Mesendoderm (in vitro differentiated cells): ENCODE data around the gene CCL8. TPM values are rescaled to one million over a fixed set of nuclear protein-coding genes. Genes with fewer than 3 reads are reported as not detected.

Experiments
- DNase-seq: peaks from one replicate; pipeline ENCODE4 v3.0.0; 2013
- H2AK5ac ChIP-seq: 2 replicates; pipeline ENCODE4 v1.6.1; 2013; ENCODE audit warnings: low read length, inconsistent platforms
- H2BK120ac ChIP-seq: 2 replicates; pipeline ENCODE4 v1.6.1; 2013; ENCODE audit warnings: low read depth, mild to moderate bottlenecking, low read length, moderate library complexity, mixed read lengths
- H2BK15ac ChIP-seq: replicated peaks from 2 replicates; pipeline ENCODE4 v1.6.1; 2013; ENCODE audit warnings: low read depth, mild to moderate bottlenecking, moderate library complexity
- H2BK5ac ChIP-seq: 2 replicates; pipeline ENCODE4 v1.6.1; 2013; ENCODE audit warnings: low read length, inconsistent platforms
- H3K18ac ChIP-seq: 2 replicates; pipeline ENCODE4 v1.6.1; 2013; ENCODE audit warnings: mild to moderate bottlenecking, low read length, mixed read lengths
- H3K23ac ChIP-seq: one replicate; pipeline ENCODE4 v1.6.1; 2013; ENCODE audit warnings: low read length
- H3K27ac ChIP-seq: 2 replicates; pipeline ENCODE4 v1.5.1; 2013; ENCODE audit warnings: low read depth, mild to moderate bottlenecking, inconsistent platforms, low read length, moderate library complexity
- H3K27me3 ChIP-seq: 2 replicates; pipeline ENCODE4 v1.6.1; 2013; ENCODE audit warnings: low read length, control low read depth, mild to moderate bottlenecking, inconsistent platforms; ENCODE audit not compliant: insufficient read depth, poor library complexity
- H3K36me3 ChIP-seq: 2 replicates; pipeline ENCODE4 v1.6.1; 2013; ENCODE audit warnings: low read length, inconsistent platforms; ENCODE audit not compliant: control insufficient read depth, insufficient read depth
- H3K4ac ChIP-seq: one replicate; pipeline ENCODE4 v1.6.1; 2013; ENCODE audit warnings: low read depth, mild to moderate bottlenecking, low read length, moderate library complexity
- H3K4me1 ChIP-seq: 2 replicates; pipeline ENCODE4 v1.6.1; 2013; ENCODE audit warnings: low read depth, low read length, inconsistent platforms; ENCODE audit not compliant: control insufficient read depth
- H3K4me2 ChIP-seq: 2 replicates; pipeline ENCODE4 v1.6.1; 2013; ENCODE audit warnings: low read length
- H3K4me3 ChIP-seq: 2 replicates; pipeline ENCODE4 v1.5.1; 2013; ENCODE audit warnings: mild to moderate bottlenecking, low read length
- H3K56ac ChIP-seq: one replicate; pipeline ENCODE4 v1.6.1; 2013; ENCODE audit warnings: low read length
- H3K79me1 ChIP-seq: 2 replicates; pipeline ENCODE4 v1.6.1; 2013; ENCODE audit warnings: low read length, inconsistent platforms
- H3K79me2 ChIP-seq: 2 replicates; pipeline ENCODE4 v1.6.1; 2013; ENCODE audit warnings: mild to moderate bottlenecking, low read length; ENCODE audit not compliant: control insufficient read depth, insufficient read depth
- H3K9ac ChIP-seq: 2 replicates; pipeline ENCODE4 v1.6.1; 2013; ENCODE audit warnings: low read length, inconsistent platforms
- H4K5ac ChIP-seq: one replicate; pipeline ENCODE4 v1.6.1; 2013; ENCODE audit warnings: low read length
- H4K8ac ChIP-seq: one replicate; pipeline ENCODE4 v1.6.1; 2013; ENCODE audit warnings: low read depth, mild to moderate bottlenecking, control low read depth, low read length, moderate library complexity
- WGBS: extraction: QIAGEN DNeasy Blood & Tissue Kit; methylation state at CpG from one replicate; pipeline ENCODE4 v1.1.7; 2013; ENCODE audit warnings: low lambda C conversion rate, missing lambda C conversion rate; ENCODE audit not compliant: insufficient coverage; ENCODE audit errors: extremely low coverage; 5-methylcytosine and 5-hydroxymethylcytosine counted together
- polyA plus RNA-seq, 2 experiments: library from polyadenylated mRNA; stranded (reverse); fragments of 200-250 nt; gene quantifications; one replicate each; pipeline ENCODE4 v1.2.3, GENCODE V29; 2013

Gene CCL8
- not detected for polyA plus RNA-seq (2013, experiment 1 of 2)
- polyA plus RNA-seq (2013, experiment 2 of 2): not detected

DNA sequence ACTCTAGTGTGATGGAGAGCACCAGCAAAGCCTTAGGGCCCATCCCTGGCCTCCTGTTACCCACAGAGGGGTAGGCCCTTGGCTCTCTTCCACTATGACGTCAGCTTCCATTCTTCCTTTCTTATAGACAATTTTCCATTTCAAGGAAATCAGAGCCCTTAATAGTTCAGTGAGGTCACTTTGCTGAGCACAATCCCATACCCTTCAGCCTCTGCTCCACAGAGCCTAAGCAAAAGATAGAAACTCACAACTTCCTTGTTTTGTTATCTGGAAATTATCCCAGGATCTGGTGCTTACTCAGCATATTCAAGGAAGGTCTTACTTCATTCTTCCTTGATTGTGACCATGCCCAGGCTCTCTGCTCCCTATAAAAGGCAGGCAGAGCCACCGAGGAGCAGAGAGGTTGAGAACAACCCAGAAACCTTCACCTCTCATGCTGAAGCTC, at the start of gene CCL8:
TSS of gene CCL8 (plus strand) at position 397 of the 445 bp plus-strand sequence. CDS start 67 bp downstream, outside the sequence.
- no peak within 1 kb of the TSS for H2BK15ac ChIP-seq
- H3K27ac ChIP-seq: no peak within 1 kb of the TSS
- no peak within 1 kb of the TSS for H4K5ac ChIP-seq
- H3K18ac ChIP-seq: no peak within 1 kb of the TSS
- no peak for DNase-seq
- no peaks in the 10 kb centered on the region for H3K27me3 ChIP-seq
- H3K4me1 ChIP-seq: no peaks in the 10 kb centered on the region
- WGBS: no CpG with 5 or more reads among the region's 2 CpGs
- H3K79me1 ChIP-seq: no peaks in the 10 kb centered on the region
- H3K56ac ChIP-seq: no peak within 1 kb of the TSS
- no peak within 1 kb of the TSS for H2AK5ac ChIP-seq
- no peak within 1 kb of the TSS for H3K4ac ChIP-seq
- no peak within 1 kb of the TSS for H4K8ac ChIP-seq
- no peak within 1 kb of the TSS for H3K4me3 ChIP-seq
- H3K36me3 ChIP-seq: no peaks in the 10 kb centered on the region
- no peak within 1 kb of the TSS for H2BK120ac ChIP-seq
- no peak within 1 kb of the TSS for H3K9ac ChIP-seq
- H3K79me2 ChIP-seq: no peaks in the 10 kb centered on the region
- no peak within 1 kb of the TSS for H3K23ac ChIP-seq
- H2BK5ac ChIP-seq: no peak within 1 kb of the TSS
- no peak within 1 kb of the TSS for H3K4me2 ChIP-seq

DNA sequence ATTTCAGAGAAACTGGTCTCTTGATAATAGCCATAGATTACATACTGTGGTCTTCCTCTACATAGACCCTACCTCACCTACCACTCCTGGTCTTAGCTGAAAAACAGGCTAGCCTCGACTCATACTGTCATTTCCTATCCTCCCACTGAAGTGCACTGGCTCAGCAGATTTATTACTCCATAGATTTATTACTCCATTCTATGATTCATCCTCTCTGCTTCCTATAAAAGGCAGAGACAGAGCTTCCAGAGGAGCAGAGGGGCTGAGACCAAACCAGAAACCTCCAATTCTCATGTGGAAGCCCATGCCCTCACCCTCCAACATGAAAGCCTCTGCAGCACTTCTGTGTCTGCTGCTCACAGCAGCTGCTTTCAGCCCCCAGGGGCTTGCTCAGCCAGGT, 49.3 kb upstream of the CCL8 start, which contains the start of gene CCL7:
TSS of gene CCL7 (plus strand) at position 253 of the 400 bp plus-strand sequence. CDS start at position 323, 70 bp downstream.
- H4K5ac ChIP-seq: no peak within 1 kb of the TSS
- no peaks in the 10 kb centered on the region for H3K79me1 ChIP-seq
- no peak within 1 kb of the TSS for H2BK120ac ChIP-seq
- no peak within 1 kb of the TSS for H4K8ac ChIP-seq
- no peak within 1 kb of the TSS for H3K23ac ChIP-seq
- no peak within 1 kb of the TSS for H3K18ac ChIP-seq
- H3K4me2 ChIP-seq: no peak within 1 kb of the TSS
- DNase-seq: no peak
- no peak within 1 kb of the TSS for H3K27ac ChIP-seq
- H2BK15ac ChIP-seq: no peak within 1 kb of the TSS
- H3K56ac ChIP-seq: no peak within 1 kb of the TSS
- H3K4ac ChIP-seq: no peak within 1 kb of the TSS
- no peaks in the 10 kb centered on the region for H3K4me1 ChIP-seq
- no CpG with 5 or more reads among the region's 1 CpG for WGBS
- H3K36me3 ChIP-seq: no peaks in the 10 kb centered on the region
- H3K4me3 ChIP-seq: no peak within 1 kb of the TSS
- H3K79me2 ChIP-seq: no peaks in the 10 kb centered on the region
- H2BK5ac ChIP-seq: no peak within 1 kb of the TSS
- no peaks in the 10 kb centered on the region for H3K27me3 ChIP-seq
- no peak within 1 kb of the TSS for H2AK5ac ChIP-seq
- H3K9ac ChIP-seq: no peak within 1 kb of the TSS

DNA sequence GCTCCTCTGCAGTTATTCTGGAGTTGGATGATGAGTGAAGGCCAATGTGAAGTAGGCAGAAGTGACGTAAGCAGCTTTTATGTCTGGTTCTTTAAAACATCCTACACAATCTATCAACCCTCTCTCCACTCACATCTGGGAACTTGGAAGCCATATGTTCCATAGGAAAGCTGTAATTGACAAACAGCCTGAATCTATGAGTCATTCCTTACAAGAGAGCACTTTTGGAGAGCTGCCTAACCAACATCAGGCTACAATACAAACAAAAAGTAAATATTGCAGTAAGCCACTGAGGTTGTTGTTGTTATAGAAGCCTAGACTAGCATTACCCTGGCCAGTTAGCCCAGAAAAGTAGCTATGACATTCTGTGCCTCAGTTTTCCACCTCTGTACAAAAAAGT, 43.4 kb upstream of the CCL8 start:
- DNase-seq: no peak
- no CpG with 5 or more reads among the region's 1 CpG for WGBS

DNA sequence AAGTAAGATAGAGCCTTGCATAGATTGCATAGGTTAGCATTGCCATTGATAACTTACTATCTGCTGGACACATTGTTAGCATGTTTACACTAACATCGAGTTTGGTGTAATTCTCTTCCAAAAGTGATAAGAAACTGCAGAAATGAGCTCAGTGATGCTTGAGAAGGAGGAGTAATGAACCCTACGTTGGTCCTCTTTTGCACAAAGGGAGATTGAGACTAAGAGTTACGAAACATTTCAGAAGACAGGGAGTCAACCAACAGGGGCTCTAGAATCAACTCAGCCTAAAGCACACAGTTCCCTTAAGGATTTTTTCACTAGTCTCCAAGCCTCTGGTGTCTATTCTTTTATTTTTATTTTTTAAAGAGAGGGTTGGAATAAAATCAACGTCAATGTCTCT, 42.4 kb upstream of the CCL8 start:
- Histone ChIP-seq H3K36me3 (no peaks in the 10 kb centered on the region), H3K27ac (no peak overlapping the region), H3K27me3 (no peaks in the 10 kb centered on the region), H3K79me2 (no peaks in the 10 kb centered on the region), H3K9ac (no peak overlapping the region), H2AK5ac (no peak overlapping the region), H3K4me2 (no peak overlapping the region), H3K79me1 (no peaks in the 10 kb centered on the region), H2BK15ac (no peak overlapping the region), H3K23ac (no peak overlapping the region), H3K18ac (no peak overlapping the region), H2BK120ac (no peak overlapping the region), H2BK5ac (no peak overlapping the region), H4K5ac (no peak overlapping the region), H3K4me3 (no peak overlapping the region), H3K4ac (no peak overlapping the region), H3K56ac (no peak overlapping the region), H4K8ac (no peak overlapping the region), H3K4me1 (no peaks in the 10 kb centered on the region)
- DNase-seq: no peak
- no CpG with 5 or more reads among the region's 4 CpGs for WGBS

More for the DNA sequence above, 43.4 kb upstream of the CCL8 start:
- H2BK15ac ChIP-seq: no peak overlapping the region
- no peaks in the 10 kb centered on the region for H3K79me2 ChIP-seq
- no peak overlapping the region for H2BK120ac ChIP-seq
- no peak overlapping the region for H4K8ac ChIP-seq
- no peak overlapping the region for H3K27ac ChIP-seq
- no peak overlapping the region for H3K56ac ChIP-seq
- H3K27me3 ChIP-seq: no peaks in the 10 kb centered on the region
- no peaks in the 10 kb centered on the region for H3K4me1 ChIP-seq
- no peaks in the 10 kb centered on the region for H3K79me1 ChIP-seq
- no peaks in the 10 kb centered on the region for H3K36me3 ChIP-seq
- H3K18ac ChIP-seq: no peak overlapping the region
- no peak overlapping the region for H3K23ac ChIP-seq
- H3K9ac ChIP-seq: no peak overlapping the region
- H2AK5ac ChIP-seq: no peak overlapping the region
- H2BK5ac ChIP-seq: no peak overlapping the region
- H3K4me3 ChIP-seq: no peak overlapping the region
- H3K4ac ChIP-seq: no peak overlapping the region
- no peak overlapping the region for H3K4me2 ChIP-seq
- H4K5ac ChIP-seq: no peak overlapping the region

DNA sequence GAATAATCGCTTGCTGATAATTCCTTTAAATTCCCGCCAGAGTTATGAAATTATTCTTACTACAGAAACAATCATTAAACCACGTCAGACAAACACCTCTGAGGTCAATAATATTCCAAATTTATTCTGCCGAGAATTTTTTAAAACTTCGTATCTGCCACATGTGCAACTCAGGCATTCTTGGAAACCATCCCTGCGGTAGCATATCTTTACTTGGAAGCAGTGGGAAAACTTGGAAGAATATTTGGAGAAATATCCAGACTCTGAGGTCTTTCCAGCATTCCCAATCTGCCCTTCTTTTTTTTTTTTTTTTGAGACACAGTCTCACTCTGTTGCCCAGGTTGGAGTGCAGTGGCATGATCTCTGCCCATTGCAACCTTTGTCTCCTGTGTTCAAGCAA, 35.7 kb upstream of the CCL8 start:
- Histone ChIP-seq H3K36me3 (no peaks in the 10 kb centered on the region), H4K5ac (no peak overlapping the region), H2BK120ac (no peak overlapping the region), H3K4ac (no peak overlapping the region), H3K23ac (no peak overlapping the region), H3K9ac (no peak overlapping the region), H2AK5ac (no peak overlapping the region), H3K56ac (no peak overlapping the region), H3K79me1 (no peaks in the 10 kb centered on the region), H2BK15ac (no peak overlapping the region), H2BK5ac (no peak overlapping the region), H4K8ac (no peak overlapping the region), H3K79me2 (no peaks in the 10 kb centered on the region), H3K4me1 (no peaks in the 10 kb centered on the region), H3K4me3 (no peak overlapping the region), H3K27ac (no peak overlapping the region), H3K27me3 (no peaks in the 10 kb centered on the region), H3K4me2 (no peak overlapping the region), H3K18ac (no peak overlapping the region)
- DNase-seq: no peak
- WGBS: no CpG with 5 or more reads among the region's 6 CpGs

DNA sequence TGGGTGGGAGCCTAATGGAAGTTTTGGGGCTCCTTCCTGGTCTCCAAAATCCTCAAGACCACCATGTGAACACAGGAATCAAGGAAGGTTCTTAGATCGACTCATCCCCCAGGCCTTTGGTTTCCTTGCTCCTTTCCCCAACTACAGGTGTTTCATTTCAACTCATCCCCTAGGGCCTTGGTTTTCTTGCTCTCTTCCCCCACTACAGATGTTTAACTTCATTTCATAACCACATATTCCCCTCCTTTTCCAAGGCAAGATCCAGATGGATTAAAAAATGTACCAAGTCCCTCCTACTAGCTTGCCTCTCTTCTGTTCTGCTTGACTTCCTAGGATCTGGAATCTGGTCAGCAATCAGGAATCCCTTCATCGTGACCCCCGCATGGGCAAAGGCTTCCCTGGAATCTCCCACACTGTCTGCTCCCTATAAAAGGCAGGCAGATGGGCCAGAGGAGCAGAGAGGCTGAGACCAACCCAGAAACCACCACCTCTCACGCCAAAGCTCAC, 33.9 kb upstream of the CCL8 start, which contains the start of gene CCL11:
TSS of gene CCL11 (plus strand) at position 457 of the 507 bp plus-strand sequence. CDS start 67 bp downstream, outside the sequence.
- no peak within 1 kb of the TSS for H2BK5ac ChIP-seq
- no peaks in the 10 kb centered on the region for H3K36me3 ChIP-seq
- no peak within 1 kb of the TSS for H4K8ac ChIP-seq
- no peak within 1 kb of the TSS for H4K5ac ChIP-seq
- H3K27me3 ChIP-seq: no peaks in the 10 kb centered on the region
- H3K23ac ChIP-seq: no peak within 1 kb of the TSS
- no peak within 1 kb of the TSS for H3K4me3 ChIP-seq
- H3K4me2 ChIP-seq: no peak within 1 kb of the TSS
- H3K4me1 ChIP-seq: no peaks in the 10 kb centered on the region
- no peak within 1 kb of the TSS for H2BK120ac ChIP-seq
- no peak within 1 kb of the TSS for H2BK15ac ChIP-seq
- H2AK5ac ChIP-seq: no peak within 1 kb of the TSS
- H3K18ac ChIP-seq: no peak within 1 kb of the TSS
- H3K27ac ChIP-seq: no peak within 1 kb of the TSS
- no peaks in the 10 kb centered on the region for H3K79me2 ChIP-seq
- no peaks in the 10 kb centered on the region for H3K79me1 ChIP-seq
- H3K56ac ChIP-seq: peak within 1 kb of the TSS; percentile 15
- no peak for DNase-seq
- H3K4ac ChIP-seq: no peak within 1 kb of the TSS
- H3K9ac ChIP-seq: no peak within 1 kb of the TSS
- WGBS: no CpG with 5 or more reads among the region's 4 CpGs
